Retinal pigment epithelial cell (primary cell): ENCODE data around the gene C8G.

Experiments
- DNase-seq: peaks from one replicate; pipeline ENCODE4 v3.0.0-alpha.2; 2010; ENCODE audit warnings: low read depth
- H3K4me3 ChIP-seq: 2 replicates; pipeline ENCODE4 v1.5.1; 2011; ENCODE audit warnings: mild to moderate bottlenecking, low read length, control low read depth, moderate library complexity
- CTCF ChIP-seq: conservative IDR thresholded peaks from 2 replicates; pipeline ENCODE4 v1.5.1; 2011; ENCODE audit warnings: low read depth, low read length, control low read depth, inconsistent platforms

Gene C8G

DNA sequence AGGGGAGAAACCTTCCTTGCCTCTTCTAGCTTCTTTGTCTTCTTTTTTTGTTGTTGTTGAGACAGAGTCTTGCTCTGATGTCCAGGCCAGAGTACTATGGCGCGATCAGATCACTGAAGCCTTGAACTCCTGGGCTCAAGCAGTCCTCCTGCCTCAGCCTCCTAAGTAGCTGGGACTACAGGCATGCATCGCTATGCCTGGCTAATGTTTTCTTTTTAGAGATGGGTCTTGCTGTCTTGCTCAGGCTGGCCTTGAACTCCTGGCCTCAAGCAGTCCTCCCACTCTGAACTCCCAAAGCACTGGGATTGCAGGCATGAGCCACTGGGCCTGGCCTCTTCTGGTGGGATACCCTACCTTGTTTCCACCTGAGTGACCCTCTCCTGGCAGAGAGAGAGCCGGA lies 43.8 kb downstream of the C8G start:
- DNase-seq = no peak
- no peak overlapping the region for H3K4me3 ChIP-seq
- TF ChIP-seq CTCF = no peak

DNA sequence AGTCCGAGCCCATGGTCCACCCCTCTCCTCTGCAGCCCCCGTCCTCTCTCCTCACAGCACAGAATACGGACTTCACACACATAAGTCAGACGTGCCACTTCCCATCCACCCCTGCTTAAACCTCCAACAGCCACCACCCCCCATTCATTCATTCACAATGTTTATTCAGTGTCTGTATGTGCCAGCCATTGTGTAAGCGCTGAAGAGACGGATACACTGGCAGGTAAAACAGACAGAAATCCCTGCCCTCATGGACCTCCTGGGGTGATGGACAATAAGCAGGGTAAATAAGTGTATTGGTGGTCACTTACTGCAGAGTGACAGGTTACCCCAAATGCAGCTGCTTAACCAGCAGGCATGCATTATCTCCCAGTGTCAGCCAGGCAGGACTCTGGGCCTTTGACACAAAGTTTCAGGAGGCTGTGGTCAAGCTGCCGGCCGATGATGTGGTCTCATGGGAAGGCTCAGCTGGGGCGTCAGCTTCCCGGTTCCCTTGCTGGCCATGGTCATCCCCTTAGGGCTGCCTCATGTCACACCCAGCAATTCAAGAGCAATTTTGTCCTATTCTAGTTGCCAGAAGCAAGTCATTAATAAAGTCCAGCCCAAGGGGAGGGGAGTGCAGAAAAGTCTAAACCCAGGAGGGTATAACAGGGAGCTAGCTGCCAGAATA lies 45.3 kb downstream of the C8G start:
- no peak overlapping the region for H3K4me3 ChIP-seq
- no peak for DNase-seq
- TF ChIP-seq CTCF = no peak

- no peak for TF ChIP-seq CTCF
- DNase-seq = peak; percentile 59
Measured at GRCh38 chr9:136991993-136992818, 47.2 kb downstream of the C8G start, which contains the start of gene PAXX. TSS of gene PAXX (plus strand) at chr9:136992422. CDS start at chr9:136992444, 22 bp downstream.

GRCh38 chr9:136992819-136993369 lies 47.9 kb downstream of the C8G start:
- TF ChIP-seq CTCF = no peak
- H3K4me3 ChIP-seq = peak overlapping the region; percentile 60
- no peak for DNase-seq

More at GRCh38 chr9:136991993-136992818, 47.2 kb downstream of the C8G start, which contains the start of gene PAXX:
- peak within 1 kb of the TSS; percentile 60 for H3K4me3 ChIP-seq

- TF ChIP-seq CTCF = no peak
- no peak for DNase-seq
- H3K4me3 ChIP-seq = no peak overlapping the region
Measured at GRCh38 chr9:136994180-136994887, 49.3 kb downstream of the C8G start.

GRCh38 chr9:136994888-136995230 lies 49.8 kb downstream of the C8G start:
- no peak overlapping the region for H3K4me3 ChIP-seq
- DNase-seq = no peak
- TF ChIP-seq CTCF = no peak
